Measurements from ENCODE around the gene PTK6.

The PTK6 gene

GRCh38 chr20:63553251-63553932 is 16.2 kb upstream of the PTK6 start:
- Histone ChIP-seq H3K36me3 (ENCODE audit: control insufficient read depth, low read depth, low read length) (no peaks in the 10 kb centered on the region), H3K4me3 (ENCODE audit: low read length) (peak overlapping the region; percentile 84), H3K4me1 (ENCODE audit: control insufficient read depth, low read depth, low read length) (peaks cover 10% of the 10 kb centered on the region), H3K9me3 (ENCODE audit: control insufficient read depth, low read depth, low read length) (no peaks in the 10 kb centered on the region), H3K27me3 (ENCODE audit: control insufficient read depth, insufficient read depth, low read length) (peaks cover 7% of the 10 kb centered on the region), H3K27ac (ENCODE audit: low read length) (no peak overlapping the region), H3K9ac (ENCODE audit: low read length) (peak overlapping the region; percentile 62)

- H3K36me3 ChIP-seq (ENCODE audit: control insufficient read depth, low read depth, low read length): no peaks in the 10 kb centered on the region
- H3K27me3 ChIP-seq (ENCODE audit: control insufficient read depth, insufficient read depth, low read length): peaks cover 7% of the 10 kb centered on the region
- H3K4me3 ChIP-seq (ENCODE audit: low read length): no peak overlapping the region
- H3K4me1 ChIP-seq (ENCODE audit: control insufficient read depth, low read depth, low read length): peaks cover 10% of the 10 kb centered on the region
- no peak overlapping the region for H3K27ac ChIP-seq (ENCODE audit: low read length)
- no peaks in the 10 kb centered on the region for H3K9me3 ChIP-seq (ENCODE audit: control insufficient read depth, low read depth, low read length)
- no peak overlapping the region for H3K9ac ChIP-seq (ENCODE audit: low read length)
Observed at GRCh38 chr20:63552481-63553249, 15.5 kb upstream of the PTK6 start.

- peaks cover 7% of the 10 kb centered on the region for H3K27me3 ChIP-seq (ENCODE audit: control insufficient read depth, insufficient read depth, low read length)
- no peak overlapping the region for H3K27ac ChIP-seq (ENCODE audit: low read length)
- H3K4me3 ChIP-seq (ENCODE audit: low read length): no peak overlapping the region
- H3K9ac ChIP-seq (ENCODE audit: low read length): no peak overlapping the region
- H3K9me3 ChIP-seq (ENCODE audit: control insufficient read depth, low read depth, low read length): no peaks in the 10 kb centered on the region
- peaks cover 10% of the 10 kb centered on the region for H3K4me1 ChIP-seq (ENCODE audit: control insufficient read depth, low read depth, low read length)
- no peaks in the 10 kb centered on the region for H3K36me3 ChIP-seq (ENCODE audit: control insufficient read depth, low read depth, low read length)
Observed at GRCh38 chr20:63551068-63551467, 13.9 kb upstream of the PTK6 start.

- no peaks in the 10 kb centered on the region for H3K36me3 ChIP-seq (ENCODE audit: control insufficient read depth, low read depth, low read length)
- no peak overlapping the region for H3K27ac ChIP-seq (ENCODE audit: low read length)
- no peak overlapping the region for H3K4me3 ChIP-seq (ENCODE audit: low read length)
- no peaks in the 10 kb centered on the region for H3K9me3 ChIP-seq (ENCODE audit: control insufficient read depth, low read depth, low read length)
- no peak overlapping the region for H3K9ac ChIP-seq (ENCODE audit: low read length)
- H3K4me1 ChIP-seq (ENCODE audit: control insufficient read depth, low read depth, low read length): peaks cover 10% of the 10 kb centered on the region
- peaks cover 4% of the 10 kb centered on the region for H3K27me3 ChIP-seq (ENCODE audit: control insufficient read depth, insufficient read depth, low read length)
Observed at GRCh38 chr20:63549679-63550282, 12.6 kb upstream of the PTK6 start.

DNA sequence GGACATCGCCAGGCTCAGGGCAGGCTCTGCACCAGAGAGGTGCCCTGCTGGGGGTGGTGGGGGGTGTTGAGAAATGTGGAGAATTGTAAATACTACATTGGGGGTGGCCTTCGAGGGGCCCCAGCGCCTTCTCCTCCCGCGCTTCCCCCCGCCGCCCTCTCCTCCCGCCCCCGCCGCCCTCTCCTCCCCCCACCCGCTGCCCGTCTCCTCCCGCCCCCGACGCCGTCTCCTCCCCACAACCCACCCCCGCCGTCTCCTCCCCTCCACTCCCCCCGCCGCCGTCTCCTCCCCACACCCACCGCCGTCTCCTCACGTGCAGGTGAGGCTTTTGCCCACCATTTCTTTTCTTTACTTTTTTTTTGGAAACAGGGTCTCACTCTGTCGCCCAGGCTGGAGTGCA is 11.8 kb upstream of the PTK6 start:
- Histone ChIP-seq H3K4me3 (ENCODE audit: low read length) (no peak overlapping the region), H3K27ac (ENCODE audit: low read length) (no peak overlapping the region), H3K27me3 (ENCODE audit: control insufficient read depth, insufficient read depth, low read length) (no peaks in the 10 kb centered on the region), H3K9me3 (ENCODE audit: control insufficient read depth, low read depth, low read length) (no peaks in the 10 kb centered on the region), H3K9ac (ENCODE audit: low read length) (no peak overlapping the region), H3K36me3 (ENCODE audit: control insufficient read depth, low read depth, low read length) (no peaks in the 10 kb centered on the region), H3K4me1 (ENCODE audit: control insufficient read depth, low read depth, low read length) (peaks cover 10% of the 10 kb centered on the region)

GRCh38 chr20:63548542-63548941 is 11.4 kb upstream of the PTK6 start:
- no peaks in the 10 kb centered on the region for H3K27me3 ChIP-seq (ENCODE audit: control insufficient read depth, insufficient read depth, low read length)
- peaks cover 10% of the 10 kb centered on the region for H3K4me1 ChIP-seq (ENCODE audit: control insufficient read depth, low read depth, low read length)
- no peaks in the 10 kb centered on the region for H3K36me3 ChIP-seq (ENCODE audit: control insufficient read depth, low read depth, low read length)
- H3K9me3 ChIP-seq (ENCODE audit: control insufficient read depth, low read depth, low read length): no peaks in the 10 kb centered on the region
- H3K27ac ChIP-seq (ENCODE audit: low read length): no peak overlapping the region
- H3K4me3 ChIP-seq (ENCODE audit: low read length): no peak overlapping the region
- H3K9ac ChIP-seq (ENCODE audit: low read length): no peak overlapping the region

- Histone ChIP-seq H3K9ac (ENCODE audit: low read length) (no peak within 1 kb of the TSS), H3K27ac (ENCODE audit: low read length) (no peak within 1 kb of the TSS), H3K9me3 (ENCODE audit: control insufficient read depth, low read depth, low read length) (no peaks in the 10 kb centered on the region), H3K4me1 (ENCODE audit: control insufficient read depth, low read depth, low read length) (peaks cover 7% of the 10 kb centered on the region), H3K36me3 (ENCODE audit: control insufficient read depth, low read depth, low read length) (no peaks in the 10 kb centered on the region), H3K27me3 (ENCODE audit: control insufficient read depth, insufficient read depth, low read length) (no peaks in the 10 kb centered on the region), H3K4me3 (ENCODE audit: low read length) (no peak within 1 kb of the TSS)
Observed at GRCh38 chr20:63547725-63548480, 10.7 kb upstream of the PTK6 start, which contains the start of gene SRMS. Gene SRMS (minus strand): TSS chr20:63547749. CDS start chr20:63547463, 286 bp downstream.

DNA sequence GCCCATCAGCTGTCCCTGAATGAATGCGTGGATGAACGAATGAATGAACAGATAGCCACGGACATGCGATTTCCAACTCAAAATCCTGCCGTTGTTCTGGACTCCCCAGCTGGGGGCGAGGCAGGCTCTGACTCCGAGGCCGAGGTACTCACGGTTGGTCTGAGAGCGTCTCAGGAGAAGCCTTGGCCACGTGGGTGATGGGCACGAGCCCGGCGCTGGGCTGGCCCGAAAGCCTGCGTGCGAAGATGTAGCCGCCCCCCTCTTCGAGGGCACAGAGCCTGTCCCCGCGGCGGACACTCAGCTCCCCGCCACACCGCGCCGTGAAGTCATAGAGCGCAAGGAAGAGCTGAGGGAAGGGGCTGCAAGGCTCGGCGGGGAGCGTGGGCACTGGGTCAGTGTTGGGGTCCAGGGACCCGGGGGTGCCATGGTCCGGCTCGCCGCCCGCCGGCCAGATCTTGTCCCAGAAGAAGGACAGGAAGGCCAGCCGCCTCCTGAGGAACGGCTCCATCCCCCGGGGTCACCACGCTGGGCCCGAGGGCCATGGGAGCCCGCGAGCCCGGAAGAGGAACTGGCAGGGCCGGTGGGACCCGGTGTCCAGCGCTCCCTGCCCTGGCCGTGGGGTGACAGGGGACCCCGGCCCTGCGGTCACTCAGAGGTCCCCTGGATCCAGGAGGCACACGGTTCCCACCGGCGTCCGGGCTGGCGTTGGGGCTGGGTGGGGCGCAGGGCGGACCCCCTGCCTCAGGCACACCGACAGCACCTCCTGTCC is 10.0 kb upstream of the PTK6 start:
- H3K4me3 ChIP-seq (ENCODE audit: low read length): no peak overlapping the region
- H3K9ac ChIP-seq (ENCODE audit: low read length): no peak overlapping the region
- no peaks in the 10 kb centered on the region for H3K27me3 ChIP-seq (ENCODE audit: control insufficient read depth, insufficient read depth, low read length)
- no peak overlapping the region for H3K27ac ChIP-seq (ENCODE audit: low read length)
- H3K9me3 ChIP-seq (ENCODE audit: control insufficient read depth, low read depth, low read length): no peaks in the 10 kb centered on the region
- H3K36me3 ChIP-seq (ENCODE audit: control insufficient read depth, low read depth, low read length): no peaks in the 10 kb centered on the region
- no peaks in the 10 kb centered on the region for H3K4me1 ChIP-seq (ENCODE audit: control insufficient read depth, low read depth, low read length)

DNA sequence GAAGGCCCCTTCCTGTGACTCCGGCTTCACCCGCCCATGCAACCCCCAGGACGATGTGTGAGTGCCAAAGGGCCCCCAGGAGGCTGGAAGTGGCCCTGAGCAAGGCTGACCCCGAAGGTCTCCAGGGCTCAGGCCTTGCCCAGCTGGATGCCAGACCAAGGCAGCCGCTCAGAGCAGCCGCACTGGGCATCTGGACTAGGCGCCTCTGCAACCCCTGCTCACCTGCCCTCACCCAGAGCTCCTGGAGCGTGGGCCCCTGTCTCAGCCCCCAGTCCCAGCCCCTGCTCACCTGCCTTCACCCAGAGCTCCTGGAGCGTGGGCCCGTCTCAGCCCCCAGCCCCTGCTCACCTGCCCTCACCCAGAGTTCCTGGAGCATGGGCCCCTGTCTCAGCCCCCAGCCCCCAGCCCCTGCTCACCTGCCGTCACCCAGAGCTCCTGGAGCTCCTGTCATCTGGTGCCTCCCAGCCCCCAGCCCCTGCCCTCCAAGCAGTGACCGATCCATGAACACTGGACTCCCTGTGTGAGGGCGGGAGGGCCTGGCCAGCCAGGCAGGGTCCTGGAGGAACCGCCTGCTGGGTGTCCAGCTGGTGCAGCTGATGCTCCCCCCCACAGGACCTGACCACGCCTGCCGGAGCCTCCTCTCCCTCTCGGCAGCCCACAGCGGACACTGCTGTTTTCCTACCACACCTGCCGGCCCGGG is 9.2 kb upstream of the PTK6 start:
- no peaks in the 10 kb centered on the region for H3K27me3 ChIP-seq (ENCODE audit: control insufficient read depth, insufficient read depth, low read length)
- H3K4me1 ChIP-seq (ENCODE audit: control insufficient read depth, low read depth, low read length): no peaks in the 10 kb centered on the region

DNA sequence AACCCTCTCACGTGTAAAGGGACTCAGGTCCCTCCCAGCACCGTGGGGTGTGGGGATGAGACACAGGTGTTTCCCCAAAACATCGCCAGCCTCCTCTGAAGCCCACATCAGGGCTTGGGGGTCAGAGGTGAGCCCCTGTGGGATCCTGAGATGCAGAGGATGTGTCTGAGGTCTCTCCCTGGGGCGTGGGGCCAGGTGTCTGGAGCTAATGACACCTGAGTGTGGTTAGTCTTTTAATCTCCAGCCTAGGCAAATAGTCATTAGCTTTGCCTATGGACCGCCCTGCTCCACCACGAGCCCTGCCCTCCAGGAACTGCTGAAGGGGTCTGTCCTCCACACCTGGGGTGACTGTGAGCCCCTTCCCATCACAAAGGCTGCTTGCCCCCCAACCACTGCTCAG is 8.6 kb upstream of the PTK6 start:
- Histone ChIP-seq H3K4me3 (ENCODE audit: low read length) (no peak overlapping the region), H3K36me3 (ENCODE audit: control insufficient read depth, low read depth, low read length) (no peaks in the 10 kb centered on the region), H3K27me3 (ENCODE audit: control insufficient read depth, insufficient read depth, low read length) (no peaks in the 10 kb centered on the region), H3K9me3 (ENCODE audit: control insufficient read depth, low read depth, low read length) (no peaks in the 10 kb centered on the region), H3K9ac (ENCODE audit: low read length) (no peak overlapping the region), H3K4me1 (ENCODE audit: control insufficient read depth, low read depth, low read length) (no peaks in the 10 kb centered on the region), H3K27ac (ENCODE audit: low read length) (no peak overlapping the region)

More for the DNA sequence above, 9.2 kb upstream of the PTK6 start:
- no peaks in the 10 kb centered on the region for H3K9me3 ChIP-seq (ENCODE audit: control insufficient read depth, low read depth, low read length)
- H3K4me3 ChIP-seq (ENCODE audit: low read length): no peak overlapping the region
- H3K9ac ChIP-seq (ENCODE audit: low read length): no peak overlapping the region
- H3K27ac ChIP-seq (ENCODE audit: low read length): no peak overlapping the region
- H3K36me3 ChIP-seq (ENCODE audit: control insufficient read depth, low read depth, low read length): no peaks in the 10 kb centered on the region
